HK-2 (cell line): ENCODE results near the gene PDXK.
A peak's percentile ranks its signal among the peaks of the same experiment; 100 is the strongest.

Source experiments
- DNase-seq: peaks from one replicate; pipeline ENCODE4 v3.0.0-alpha.2; 2018; ENCODE audit not compliant: unreplicated experiment

The PDXK gene

GRCh38 chr21:43762303-43763128 is 43.6 kb downstream of the PDXK start:
- DNase-seq: no peak

GRCh38 chr21:43763901-43764523 is 45.1 kb downstream of the PDXK start:
- no peak for DNase-seq

GRCh38 chr21:43764576-43765495 is 45.9 kb downstream of the PDXK start:
- no peak for DNase-seq

- DNase-seq: no peak
Measured at GRCh38 chr21:43766734-43767497, 48.0 kb downstream of the PDXK start.

GRCh38 chr21:43767498-43767983 is 48.6 kb downstream of the PDXK start:
- DNase-seq: no peak

- peak; percentile 71 for DNase-seq
Measured at GRCh38 chr21:43767984-43768867, 49.3 kb downstream of the PDXK start.

- no peak for DNase-seq
Measured at GRCh38 chr21:43768868-43769167, 49.9 kb downstream of the PDXK start.

- no peak for DNase-seq
Measured at GRCh38 chr21:43769325-43769958, 50.5 kb downstream of the PDXK start.

GRCh38 chr21:43770066-43770655 is 51.2 kb downstream of the PDXK start:
- no peak for DNase-seq

- no peak for DNase-seq
Measured at GRCh38 chr21:43771199-43771675, 52.3 kb downstream of the PDXK start.

GRCh38 chr21:43771698-43772424 is 52.9 kb downstream of the PDXK start:
- DNase-seq: no peak

GRCh38 chr21:43772425-43772821 is 53.5 kb downstream of the PDXK start:
- no peak for DNase-seq

GRCh38 chr21:43774163-43774562 is 55.2 kb downstream of the PDXK start:
- no peak for DNase-seq

GRCh38 chr21:43775190-43775589 is 56.3 kb downstream of the PDXK start:
- DNase-seq: no peak

- DNase-seq: peak; percentile 71
Measured at GRCh38 chr21:43775795-43776430, 57.0 kb downstream of the PDXK start, which contains the start of gene CSTB. CSTB (minus strand) TSS chr21:43776308; CDS start chr21:43776269, 39 bp downstream.

- no peak for DNase-seq
Measured at GRCh38 chr21:43777953-43778352, 59.0 kb downstream of the PDXK start.

GRCh38 chr21:43778469-43779335 is 59.8 kb downstream of the PDXK start:
- DNase-seq: no peak
